Transverse colon (tissue), 4 donors: Measurements from ENCODE around the gene OR4F16. TPM values are rescaled to one million over a fixed set of nuclear protein-coding genes. Genes with fewer than 3 reads are reported as not detected.
"Not testable (repeated sequence)": the region's sequence is repeated elsewhere in the genome, so short reads cannot be mapped to it uniquely, and the experiment has no call there.

Experiments
- DNase-seq: peaks from one replicate; pipeline ENCODE4 v3.0.0-alpha.2; 2019
- H3K27ac ChIP-seq, 4 donors: fragments of 200-600 bp; sonication (generic); 2 replicates each; pipeline ENCODE4 v1.5.1; 2016 to 2018; ENCODE audit warnings: inconsistent platforms in 4 of 4
- H3K27me3 ChIP-seq: fragments of 200-600 bp; sonication (generic); 2 replicates; pipeline ENCODE4 v1.5.1; 2017; ENCODE audit warnings: inconsistent platforms
- H3K36me3 ChIP-seq, 4 donors: fragments of 200-600 bp; sonication (generic); 2 replicates each; pipeline ENCODE4 v1.5.1; 2017 to 2019; ENCODE audit warnings: inconsistent platforms in 4 of 4
- H3K4me1 ChIP-seq, 4 donors: fragments of 200-600 bp; sonication (generic); 2 replicates each; pipeline ENCODE4 v1.5.1; 2017 to 2020; ENCODE audit warnings: inconsistent platforms in 4 of 4
- H3K4me3 ChIP-seq, 4 donors: fragments of 200-600 bp; sonication (generic); 1 replicate in 1 of 4; 2 replicates in 3 of 4; pipeline versions ENCODE4 v1.5.1 to v1.6.1; 2017 to 2019; ENCODE audit warnings: inconsistent platforms in 4 of 4
- H3K9me3 ChIP-seq, 2 donors: fragments of 200-600 bp; sonication (generic); 2 replicates each; pipeline ENCODE4 v1.5.1; 2017 to 2019; ENCODE audit warnings: inconsistent platforms in 2 of 2
- WGBS, 2 donors: methylation state at CpG; one replicate each; pipeline ENCODE4 v1.1.5; 2018; ENCODE audit warnings: low coverage in 1 of 2; 5-methylcytosine and 5-hydroxymethylcytosine counted together
- in situ Hi-C, 4 donors: fragments of 200-750 bp; cut with MboI; loops; one replicate each; pipeline versions ENCODE4 v1.15.0 to v1.15.1; 2017; ENCODE audit warnings: low sequenced_read_pairs in 3 of 4, low pct_ligation_motif_present in 1 of 4, low pct_unique_long_range_greater_than_20kb in 1 of 4
- intact Hi-C: fragments of 100-400 bp; cut with DNase I; formaldehyde crosslinking; loops from one replicate; pipeline ENCODE4 v1.15.1; 2023; ENCODE audit warnings: low total_unique reads
- total RNA-seq, 4 donors: library from RNA; depleted of rRNA; stranded (reverse); fragments of >200 nt; gene quantifications; one replicate each; pipeline ENCODE4 v1.1.0, GENCODE V29; 2016

The OR4F16 gene
- total RNA-seq = not detected

- H3K36me3 ChIP-seq, DNase-seq, H3K27me3 ChIP-seq, H3K9me3 ChIP-seq, in situ Hi-C loops, H3K4me3 ChIP-seq, intact Hi-C loops, H3K27ac ChIP-seq, H3K4me1 ChIP-seq: not testable (repeated sequence)
Observed at GRCh38 chr1:686554-686953, at the start of gene OR4F16. TSS of gene OR4F16 (minus strand) at chr1:686654. CDS start at chr1:686654, 0 bp downstream.

GRCh38 chr1:733649-734048 lies 47.2 kb upstream of the OR4F16 start:
- H3K4me3 ChIP-seq, DNase-seq, in situ Hi-C loops, H3K36me3 ChIP-seq, H3K9me3 ChIP-seq, intact Hi-C loops, H3K27me3 ChIP-seq, H3K27ac ChIP-seq, H3K4me1 ChIP-seq: not testable (repeated sequence)
- 60% methylated on average over 1 of the region's 3 CpGs; no CpG with 5 or more reads in 1 of the 2 donors for WGBS, 2 donors

- H3K36me3 ChIP-seq, H3K4me1 ChIP-seq, H3K9me3 ChIP-seq, in situ Hi-C loops, H3K4me3 ChIP-seq, intact Hi-C loops, H3K27me3 ChIP-seq, DNase-seq, H3K27ac ChIP-seq: not testable (repeated sequence)
- 100% methylated on average over 4 of the region's 20 CpGs; no CpG with 5 or more reads in 1 of the 2 donors for WGBS, 2 donors
Observed at GRCh38 chr1:727040-727439, 40.6 kb upstream of the OR4F16 start.

Other genes with a start within 250 kb of the OR4F16 start
- not detected for gene OR4F29, start 235.0 kb downstream of the OR4F16 start, total RNA-seq
- gene SAMD11, start 237.3 kb upstream of the OR4F16 start, total RNA-seq = 10 to 100 TPM in 1 of 4 donors, 1 to 10 TPM in 2, not detected in 1; 2.2 to 26.9 (median 3.0) TPM